MCF 10A (cell line): ENCODE measurements around the gene EDAR. TPM values are rescaled to one million over a fixed set of nuclear protein-coding genes. Genes with fewer than 3 reads are reported as not detected.
A peak's percentile ranks its signal among the peaks of the same experiment; 100 is the strongest.

ENCODE experiments used
- BruUV-seq: library from RNA; stranded (reverse); fragments of 400-500 nt; replicated peaks from 2 replicates; lab custom pipeline; 2021; lab: Mats Ljungman, UMichigan
- CTCF ChIA-PET: fragments of 300-600 bp; sonication (Branson Sonifier 250); formaldehyde crosslinking; extraction: SDS; loops from one replicate; lab custom pipeline; 2021; ENCODE audit warnings: antibody characterized with exemption, inconsistent platforms; lab: Yijun Ruan, JAX
- POLR2A ChIA-PET: fragments of 300-600, 350-650 bp; sonication (Branson Sonifier 250); formaldehyde crosslinking; extraction: SDS; loops from one replicate; lab custom pipeline; 2020; ENCODE audit warnings: antibody characterized with exemption, inconsistent platforms; lab: Yijun Ruan, JAX
- DNase-seq: peaks from one replicate; pipeline ENCODE4 v3.0.0-alpha.2; 2018; ENCODE audit not compliant: unreplicated experiment
- H3K27ac Mint-ChIP-seq: one replicate; pipeline ENCODE4 v1.8.0; 2022; ENCODE audit warnings: mild to moderate bottlenecking, low read depth, mixed read lengths; ENCODE audit not compliant: unreplicated experiment
- H3K27me3 Mint-ChIP-seq: one replicate; pipeline ENCODE4 v1.8.0; 2022; ENCODE audit warnings: mixed read lengths; ENCODE audit not compliant: insufficient read depth, unreplicated experiment
- H3K36me3 Mint-ChIP-seq: one replicate; pipeline ENCODE4 v1.8.0; 2022; ENCODE audit warnings: mild to moderate bottlenecking, moderate library complexity, mixed read lengths; ENCODE audit not compliant: insufficient read depth, unreplicated experiment
- H3K4me1 Mint-ChIP-seq: one replicate; pipeline ENCODE4 v1.8.0; 2022; ENCODE audit warnings: mixed read lengths; ENCODE audit not compliant: insufficient read depth, unreplicated experiment
- H3K4me3 Mint-ChIP-seq: one replicate; pipeline ENCODE4 v1.8.0; 2022; ENCODE audit warnings: mild to moderate bottlenecking, moderate library complexity, mixed read lengths; ENCODE audit not compliant: unreplicated experiment
- H3K9me3 Mint-ChIP-seq: one replicate; pipeline ENCODE4 v1.8.0; 2022; ENCODE audit warnings: mixed read lengths; ENCODE audit not compliant: unreplicated experiment
- CTCF ChIP-seq: fragments of 200-600 bp; IDR thresholded peaks from one replicate; pipeline ENCODE4 v1.8.0; 2022; ENCODE audit warnings: antibody characterized with exemption, mild to moderate bottlenecking; ENCODE audit not compliant: unreplicated experiment
- intact Hi-C: fragments of 100-400 bp; cut with micrococcal nuclease; formaldehyde crosslinking; loops from 2 replicates; pipeline ENCODE4 v1.14.1; 2022
- total RNA-seq: library from RNA; stranded (reverse); gene quantifications from 2 replicates; pipeline ENCODE4 v1.2.3, GENCODE V29; 2022

Gene EDAR
- total RNA-seq, 1 experiment from 2014 or later = 0.14 TPM

GRCh38 chr2:108923736-108924579, 65.1 kb downstream of the EDAR start:
- no peaks in the 10 kb centered on the region for H3K36me3 Mint-ChIP-seq
- TF ChIP-seq CTCF = no peak

GRCh38 chr2:108923019-108923700, 65.9 kb downstream of the EDAR start:
- DNase-seq = peak; percentile 95
- Mint-ChIP-seq H3K36me3 (no peaks in the 10 kb centered on the region), H3K4me3 (no peak overlapping the region), H3K27ac (peak overlapping the region; percentile 10), H3K4me1 (peaks cover 19% of the 10 kb centered on the region), H3K9me3 (no peaks in the 10 kb centered on the region), H3K27me3 (peaks cover 18% of the 10 kb centered on the region)
- CTCF ChIA-PET = interaction anchor here (0.6 to 1.9 kb wide), 4 partner anchors 8 to 69 kb away, joined by 3 to 8 read pairs (median 5); partner anchors contain the start of gene EDAR
- no peak for TF ChIP-seq CTCF
- no TSS peak for BruUV-seq
- intact Hi-C loops = no loop called here
- POLR2A ChIA-PET = interaction anchor here (0.6 to 2.2 kb wide), 10 partner anchors 9 to 401 kb away, joined by 3 to 12 read pairs (median 3); no protein-coding TSS in a partner anchor

More at GRCh38 chr2:108923736-108924579, 65.1 kb downstream of the EDAR start:
- intact Hi-C loops = no loop called here
- Mint-ChIP-seq H3K27ac (no peak overlapping the region), H3K9me3 (no peaks in the 10 kb centered on the region), H3K4me3 (no peak overlapping the region), H3K4me1 (peaks cover 19% of the 10 kb centered on the region), H3K27me3 (peaks cover 25% of the 10 kb centered on the region)
- DNase-seq = no peak
- POLR2A ChIA-PET = interaction anchor here (0.6 to 2.2 kb wide), 6 partner anchors 10 to 187 kb away, joined by 3 to 12 read pairs (median 3); no protein-coding TSS in a partner anchor
- CTCF ChIA-PET = interaction anchor here (1.4 to 1.9 kb wide), 2 partner anchors 45 to 65 kb away, joined by 6 to 8 read pairs; partner anchors contain the start of gene EDAR
- no TSS peak for BruUV-seq

GRCh38 chr2:108922141-108922915, 66.7 kb downstream of the EDAR start:
- TF ChIP-seq CTCF = no peak
- peaks cover 10% of the 10 kb centered on the region for H3K27me3 Mint-ChIP-seq
- intact Hi-C loops = no loop called here
- DNase-seq = peak; percentile 60
- H3K27ac Mint-ChIP-seq = no peak overlapping the region
- no peak overlapping the region for H3K4me3 Mint-ChIP-seq
- H3K36me3 Mint-ChIP-seq = no peaks in the 10 kb centered on the region
- H3K4me1 Mint-ChIP-seq = peaks cover 19% of the 10 kb centered on the region
- POLR2A ChIA-PET = interaction anchor here (0.7 to 2.2 kb wide), 6 partner anchors 8 to 402 kb away, joined by 3 to 12 read pairs (median 3); no protein-coding TSS in a partner anchor
- H3K9me3 Mint-ChIP-seq = no peaks in the 10 kb centered on the region
- BruUV-seq = no TSS peak
- CTCF ChIA-PET = interaction anchor here (0.6 to 1.9 kb wide), 2 partner anchors 9 to 47 kb away, joined by 4 to 8 read pairs; no protein-coding TSS in a partner anchor
